Measurements from ENCODE around the gene LYRM1. TPM values are rescaled to one million over a fixed set of nuclear protein-coding genes. Genes with fewer than 3 reads are reported as not detected.

LYRM1 gene
- total and polyA plus RNA-seq, 2 of the 8 experiments (the other 6 are each of a cell fraction or from before 2014, with no cell fraction given): 11.6 to 13.4 TPM

- no peak for TF ChIP-seq CHD7 (IDR thresholded peaks at IDR 0.05; ENCODE audit: insufficient replicate concordance, low read length)
Measured at GRCh38 chr16:20946015-20946629, 45.6 kb downstream of the LYRM1 start (continued).
